Ishikawa (cell line): ENCODE results near the gene OPCML.

Experiments
- CEBPB ChIP-seq: IDR thresholded peaks from 2 replicates; pipeline ENCODE4 v1.6.1; 2012
- EP300 ChIP-seq: IDR thresholded peaks from 2 replicates; pipeline ENCODE4 v1.6.1; 2012; ENCODE audit warnings: borderline replicate concordance
- NFIC ChIP-seq: IDR thresholded peaks from 2 replicates; pipeline ENCODE4 v1.6.1; 2012
- RAD21 ChIP-seq: IDR thresholded peaks from 2 replicates; pipeline ENCODE4 v1.6.1; 2012; ENCODE audit warnings: low read depth
- REST ChIP-seq: IDR thresholded peaks from 2 replicates; pipeline ENCODE4 v1.6.1; 2012; ENCODE audit warnings: low read depth, mild to moderate bottlenecking
- TAF1 ChIP-seq: IDR thresholded peaks from 2 replicates; pipeline ENCODE4 v1.6.1; 2012; ENCODE audit warnings: low read depth, mild to moderate bottlenecking
- TCF12 ChIP-seq: IDR thresholded peaks from 2 replicates; pipeline ENCODE4 v1.6.1; 2012; ENCODE audit warnings: low read depth
- TEAD4 ChIP-seq: IDR thresholded peaks from 2 replicates; pipeline ENCODE4 v1.6.1; 2012

- TF ChIP-seq EP300 (no peak), NFIC (no peak), TAF1 (no peak), TEAD4 (no peak), REST (no peak), CEBPB (no peak), TCF12 (no peak), RAD21 (no peak)
Measured at GRCh38 chr11:132858223-132858622, 674.1 kb downstream of the OPCML start.
